GM19238 (cell line): Measurements from ENCODE around the gene TMEM80.
"Not testable (repeated sequence)": the region's sequence is repeated elsewhere in the genome, so short reads cannot be mapped to it uniquely, and the experiment has no call there.

Experiments
- DNase-seq: peaks from one replicate; pipeline ENCODE4 v3.0.0; 2011; ENCODE audit warnings: low spot score; ENCODE audit not compliant: insufficient read length

TMEM80 gene

DNA sequence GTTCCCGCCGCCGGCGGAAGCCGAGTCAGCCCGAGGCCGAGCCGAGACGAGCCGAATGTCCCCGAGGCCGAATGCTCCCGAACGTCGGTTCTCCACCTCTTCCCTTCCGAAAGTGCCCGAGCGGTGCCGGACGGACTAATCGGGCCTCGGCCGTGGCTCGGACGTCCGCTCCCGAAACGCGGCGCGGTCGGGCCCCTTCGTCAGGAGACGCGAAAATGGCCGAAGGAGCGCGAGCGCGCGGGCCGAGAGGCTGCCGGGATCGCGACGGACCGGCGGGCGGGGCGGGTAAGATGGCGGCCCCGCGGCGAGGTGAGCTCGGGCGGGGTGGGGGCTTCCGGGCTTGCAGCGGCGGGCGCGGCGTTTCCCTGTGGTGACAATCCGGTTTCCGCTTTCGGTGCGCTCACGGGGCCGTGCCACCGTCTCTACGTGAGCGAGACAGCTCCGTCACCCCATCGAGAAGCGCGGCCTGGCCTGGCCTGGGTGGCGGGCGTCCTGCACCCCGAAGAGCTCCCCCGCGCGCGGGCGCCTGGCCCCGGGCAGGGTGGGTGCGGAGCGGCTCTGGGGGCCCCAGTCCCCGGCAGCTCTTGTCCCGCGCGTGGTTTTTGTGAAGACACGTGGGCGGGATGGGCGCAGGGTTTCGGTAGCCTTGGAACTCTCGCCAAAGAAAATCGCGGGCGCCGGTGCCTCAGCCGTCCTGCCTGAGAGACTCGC, at the start of gene TMEM80:
TSS of gene TMEM80 (plus strand) at position 279 of the 711 bp plus-strand sequence. CDS start at position 291, 12 bp downstream.
- DNase-seq, result peak; percentile 74

DNA sequence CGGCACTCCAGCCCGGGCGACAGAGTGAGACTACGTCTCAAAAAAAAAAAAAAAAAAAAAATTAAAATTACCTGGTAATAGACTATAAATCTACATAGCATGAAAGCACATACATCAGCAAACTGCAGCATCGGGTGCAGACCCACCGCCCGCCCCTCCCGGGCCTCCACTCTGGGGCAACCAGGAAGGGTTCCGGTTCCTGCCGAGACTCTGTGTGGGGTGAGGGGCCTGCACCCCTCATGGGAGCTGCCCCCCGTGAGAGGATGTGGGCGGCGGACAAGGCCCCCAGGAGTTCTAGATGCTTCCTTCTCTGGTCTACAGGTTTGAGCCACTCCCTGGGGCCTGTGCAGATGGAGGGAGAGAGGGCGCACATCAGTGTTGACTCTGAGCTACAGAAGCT, 49.4 kb upstream of the TMEM80 start:
- no peak for DNase-seq

DNA sequence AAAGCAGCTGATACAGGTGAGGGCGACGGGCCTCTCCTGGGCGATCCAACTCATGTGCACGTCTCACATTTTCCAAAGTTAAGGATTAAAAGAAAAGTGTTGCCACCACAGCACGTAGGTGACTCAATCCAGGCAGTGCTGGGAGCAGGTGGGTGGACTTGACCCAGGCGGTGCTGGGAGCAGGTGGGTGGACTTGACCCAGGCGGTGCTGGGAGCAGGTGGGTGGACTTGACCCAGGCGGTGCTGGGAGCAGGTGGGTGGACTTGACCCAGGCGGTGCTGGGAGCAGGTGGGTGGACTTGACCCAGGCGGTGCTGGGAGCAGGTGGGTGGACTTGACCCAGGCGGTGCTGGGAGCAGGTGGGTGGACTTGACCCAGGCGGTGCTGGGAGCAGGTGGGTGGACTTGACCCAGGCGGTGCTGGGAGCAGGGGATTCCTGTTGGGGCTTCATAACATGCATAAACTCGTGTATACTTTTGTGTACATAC, 47.9 kb upstream of the TMEM80 start:
- not testable (repeated sequence) for DNase-seq

DNA sequence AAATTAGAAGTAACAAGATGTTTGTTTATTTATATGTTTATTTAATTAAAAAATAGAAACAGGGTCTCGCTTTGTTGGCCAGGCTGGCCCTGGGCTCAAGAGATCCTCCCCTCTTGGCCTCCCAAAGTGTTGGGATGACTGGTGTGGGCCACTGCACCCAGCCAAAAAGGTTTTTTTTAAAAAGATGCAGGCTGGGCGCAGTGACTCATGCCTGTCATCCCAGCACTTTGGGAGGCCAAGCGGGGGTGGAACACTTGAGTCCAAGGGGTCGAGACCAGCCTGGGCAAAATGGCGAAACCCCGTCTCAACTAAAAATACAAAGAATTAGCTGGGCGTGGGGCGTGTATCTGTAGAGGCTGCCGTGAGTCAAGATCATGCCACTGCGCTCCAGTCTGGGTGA, 45.1 kb upstream of the TMEM80 start:
- no peak for DNase-seq

DNA sequence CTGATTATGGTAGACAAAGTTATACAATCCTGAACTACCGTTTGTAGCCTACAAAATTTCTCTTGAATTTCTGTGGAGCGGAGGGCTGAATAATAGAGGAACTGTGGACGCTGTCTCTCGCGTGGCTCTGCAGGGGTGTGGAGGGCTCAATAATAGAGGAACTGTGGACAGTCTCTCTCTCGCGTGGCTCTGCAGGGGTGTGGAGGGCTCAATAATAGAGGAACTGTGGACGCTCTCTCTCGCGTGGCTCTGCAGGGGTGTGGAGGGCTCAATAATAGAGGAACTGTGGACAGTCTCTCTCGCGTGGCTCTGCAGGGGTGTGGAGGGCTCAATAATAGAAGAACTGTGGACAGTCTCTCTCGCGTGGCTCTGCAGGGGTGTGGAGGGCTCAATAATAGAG, 42.5 kb upstream of the TMEM80 start:
- not testable (repeated sequence) for DNase-seq

DNA sequence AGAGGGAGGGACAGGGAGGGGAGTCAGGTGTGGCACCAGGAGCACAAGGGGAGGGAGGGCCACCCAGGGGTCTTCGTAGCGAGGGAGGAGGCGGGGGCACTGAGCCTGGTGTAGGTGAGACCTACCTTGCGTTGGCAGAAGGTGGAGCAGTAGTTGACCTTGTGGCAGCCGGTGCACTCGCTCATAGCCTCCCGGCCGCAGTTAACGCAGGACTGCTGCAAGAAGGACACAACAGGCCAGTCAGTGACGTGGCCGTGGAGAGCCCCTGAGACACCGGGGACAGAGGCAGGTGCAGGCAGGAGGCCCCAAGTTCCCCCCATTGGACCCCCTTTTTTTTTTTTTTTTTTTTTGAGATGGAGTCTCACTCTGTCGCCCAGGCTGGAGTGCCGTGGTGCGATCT, 41.8 kb upstream of the TMEM80 start:
- DNase-seq, result no peak

DNA sequence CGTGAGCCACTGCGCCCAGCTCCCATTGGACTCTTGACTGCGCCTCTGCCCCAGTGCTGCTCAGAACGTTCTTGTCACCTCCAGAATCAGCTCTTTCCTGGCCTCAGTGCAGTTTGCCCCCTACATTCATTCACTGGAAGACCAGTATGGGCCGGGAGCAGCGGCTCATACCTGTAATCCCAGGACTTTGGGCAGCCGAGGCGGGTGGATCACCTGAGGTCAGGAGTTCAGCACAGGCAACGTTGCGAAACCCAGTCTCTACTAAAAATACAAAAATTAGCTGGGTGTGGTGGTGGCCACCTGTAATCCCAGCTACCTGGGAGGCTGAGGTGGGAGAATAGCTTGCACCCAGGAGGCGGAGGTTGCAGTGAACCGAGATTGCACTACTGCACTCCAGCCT, 41.2 kb upstream of the TMEM80 start:
- not testable (repeated sequence) for DNase-seq

DNA sequence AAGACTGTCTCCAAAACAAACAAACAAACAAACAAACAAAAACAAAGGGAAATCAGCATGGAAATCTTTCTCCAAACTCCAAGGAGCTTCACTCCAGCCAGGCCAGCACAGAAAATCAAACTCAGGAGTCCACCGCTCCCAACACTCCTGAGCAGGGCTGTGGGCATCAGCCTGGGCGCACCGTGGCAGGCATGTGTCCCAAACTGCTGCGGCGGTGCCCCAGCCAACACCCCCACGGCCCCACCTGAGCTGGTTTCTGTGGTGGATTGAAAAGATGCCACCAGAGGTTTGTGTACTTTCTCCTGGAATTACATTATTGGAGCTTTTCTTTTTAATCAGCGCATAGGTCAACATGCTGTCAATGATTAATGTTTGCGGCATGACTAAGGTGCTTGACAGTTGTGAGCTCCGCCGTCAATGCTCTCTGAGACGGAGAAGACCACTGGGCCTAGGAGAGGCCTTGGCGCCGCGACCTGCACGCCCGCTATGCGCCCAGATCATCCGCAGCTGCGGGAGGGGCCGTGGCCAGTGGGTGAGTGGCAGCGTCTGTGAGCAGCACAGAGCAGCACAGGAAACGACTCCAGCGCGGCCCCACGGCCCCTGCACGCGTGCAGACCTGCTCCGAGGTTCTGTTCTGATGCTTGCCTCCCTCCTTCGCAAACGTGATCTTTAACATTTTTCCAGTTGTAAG, 40.4 kb upstream of the TMEM80 start:
- DNase-seq, result no peak

DNA sequence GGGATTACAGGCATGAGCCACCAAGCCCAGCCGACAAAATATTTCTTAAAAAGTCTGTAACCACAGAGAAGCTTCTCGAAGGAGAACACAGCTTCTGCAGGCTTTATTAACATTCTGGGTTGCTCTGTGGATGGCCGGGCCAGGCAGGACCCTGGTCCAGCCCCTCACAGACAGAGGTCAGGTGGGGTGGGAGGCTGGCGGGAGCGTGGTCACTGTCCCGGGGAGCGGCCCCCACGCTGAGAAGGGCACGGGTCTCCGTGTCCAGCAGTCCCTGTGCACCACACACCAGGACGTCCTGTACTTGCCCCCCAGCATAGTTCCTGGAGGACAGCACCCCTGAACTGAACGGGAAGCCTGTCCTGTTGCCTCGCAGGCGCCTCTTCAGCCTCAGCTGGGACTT, 39.2 kb upstream of the TMEM80 start:
- DNase-seq, result no peak

DNA sequence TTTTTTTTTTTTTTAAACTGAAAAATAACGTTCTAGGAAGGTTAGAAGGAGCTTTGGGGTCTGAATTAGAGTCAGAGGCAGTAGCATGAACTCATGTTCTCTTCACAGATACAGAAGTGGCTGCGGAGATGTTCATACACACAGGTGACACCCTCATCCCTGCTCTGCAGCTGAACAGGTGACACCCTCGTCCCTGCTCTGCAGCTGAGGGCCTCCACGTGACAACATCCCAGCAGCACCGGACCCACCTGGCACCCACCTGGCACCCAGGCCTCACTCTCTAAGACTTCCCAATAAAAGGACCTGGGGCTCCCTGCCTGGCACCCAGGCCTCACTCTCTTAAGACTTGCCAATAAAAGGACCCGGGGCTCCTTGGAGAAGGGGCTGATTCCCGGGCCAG, 38.8 kb upstream of the TMEM80 start:
- no peak for DNase-seq

DNA sequence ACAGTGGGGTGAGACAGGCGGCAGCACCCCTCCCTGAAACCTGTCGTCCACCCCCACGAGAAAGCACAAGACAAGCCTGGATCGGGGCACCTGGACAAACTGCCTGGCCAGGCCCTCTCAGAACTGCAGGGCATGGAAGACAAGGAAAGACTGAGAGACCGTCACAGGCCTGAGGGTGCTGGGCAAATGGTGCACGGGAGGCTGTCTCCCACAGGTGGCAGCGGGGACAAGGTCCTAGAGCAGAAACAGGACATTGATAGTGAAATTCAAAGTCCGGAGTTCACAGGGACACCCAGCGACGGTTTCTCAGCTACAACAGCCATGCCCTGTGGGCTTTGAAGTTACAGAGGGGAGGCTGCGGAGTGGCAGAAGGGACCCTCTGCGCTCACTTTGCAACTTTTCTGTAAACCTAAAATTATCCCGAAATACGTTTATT, 37.9 kb upstream of the TMEM80 start:
- DNase-seq, result no peak

DNA sequence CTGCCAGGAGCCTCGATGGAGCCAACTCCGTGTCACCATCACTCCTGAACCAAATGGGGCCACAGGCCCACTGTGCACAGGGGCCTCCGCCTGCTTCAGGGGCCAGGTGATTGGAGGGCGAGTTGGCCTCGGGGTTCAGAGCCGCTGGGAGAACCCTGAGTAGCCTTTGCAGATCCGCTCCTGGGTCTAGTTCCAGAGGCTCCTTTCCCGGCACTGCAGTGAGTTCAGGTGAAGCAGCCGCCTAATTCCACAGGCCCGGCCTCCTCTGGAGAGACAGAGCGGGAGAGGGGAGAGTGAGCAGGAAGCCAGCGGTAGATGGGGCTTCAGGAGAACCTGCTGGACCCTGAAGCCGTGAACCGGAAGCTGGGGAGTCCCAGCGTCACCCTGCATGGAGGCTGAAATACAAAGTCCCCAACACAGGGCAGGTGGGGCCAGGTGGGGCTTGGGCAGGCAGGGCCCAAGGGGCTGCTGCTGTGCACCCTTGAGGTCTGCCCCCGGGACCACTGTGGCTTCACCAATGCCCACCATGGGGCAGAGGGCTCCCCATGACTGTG, 36.0 kb upstream of the TMEM80 start:
- no peak for DNase-seq

DNA sequence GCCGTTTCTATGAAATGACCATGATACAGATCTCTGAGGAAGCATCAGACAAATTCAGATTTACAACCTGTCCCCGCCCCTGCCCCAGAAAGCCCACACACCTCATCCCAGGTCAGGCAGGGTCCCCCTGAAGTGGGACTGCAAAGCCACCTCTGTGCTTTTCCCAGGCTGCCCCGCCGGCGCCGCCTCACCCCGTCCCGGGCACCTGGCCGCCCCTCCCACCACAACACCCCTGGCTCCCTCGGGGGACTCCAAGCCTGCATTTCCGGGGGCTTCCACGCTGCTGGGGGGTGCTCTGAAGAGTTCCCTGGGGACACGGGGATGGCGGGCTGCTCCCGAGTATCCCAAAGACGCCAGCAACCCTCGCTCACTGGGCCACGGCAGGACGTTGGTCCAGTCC, 35.3 kb upstream of the TMEM80 start:
- DNase-seq, result no peak

DNA sequence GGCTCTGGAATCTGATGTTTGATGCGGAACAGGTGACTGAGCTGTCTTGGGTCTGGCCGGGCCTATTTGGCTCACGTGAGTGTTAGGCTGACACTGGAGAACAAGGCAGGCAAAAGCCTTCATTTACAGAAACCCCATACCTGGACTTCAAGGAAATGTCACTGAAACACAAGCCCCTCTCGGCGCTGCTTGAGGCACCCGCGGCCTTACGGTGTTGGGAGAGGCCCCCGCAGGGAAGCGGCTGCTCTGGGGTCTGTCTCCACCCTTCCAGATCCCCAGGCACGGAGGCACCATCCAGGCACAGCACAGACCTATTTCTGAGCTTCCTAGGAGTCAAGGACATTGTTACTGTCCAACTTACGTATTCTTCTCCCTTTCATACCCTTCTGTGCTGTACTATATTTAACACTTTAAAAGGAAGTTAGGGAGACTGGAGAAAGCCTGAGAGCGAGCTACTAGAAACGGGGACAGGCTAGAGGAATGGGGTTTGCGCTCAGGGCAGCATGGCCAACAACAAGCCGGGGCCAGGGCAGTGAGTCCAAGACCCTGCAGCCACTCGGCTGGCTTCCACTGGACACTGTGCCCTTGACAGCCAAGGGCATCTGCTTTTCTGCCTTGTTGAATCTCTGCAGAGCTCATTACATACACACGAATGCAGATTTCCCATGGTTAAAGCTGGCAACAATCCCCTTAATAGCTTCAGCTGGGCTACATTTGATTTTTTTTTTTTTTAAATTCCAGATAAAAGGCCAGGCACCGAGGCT, 34.8 kb upstream of the TMEM80 start:
- no peak for DNase-seq

DNA sequence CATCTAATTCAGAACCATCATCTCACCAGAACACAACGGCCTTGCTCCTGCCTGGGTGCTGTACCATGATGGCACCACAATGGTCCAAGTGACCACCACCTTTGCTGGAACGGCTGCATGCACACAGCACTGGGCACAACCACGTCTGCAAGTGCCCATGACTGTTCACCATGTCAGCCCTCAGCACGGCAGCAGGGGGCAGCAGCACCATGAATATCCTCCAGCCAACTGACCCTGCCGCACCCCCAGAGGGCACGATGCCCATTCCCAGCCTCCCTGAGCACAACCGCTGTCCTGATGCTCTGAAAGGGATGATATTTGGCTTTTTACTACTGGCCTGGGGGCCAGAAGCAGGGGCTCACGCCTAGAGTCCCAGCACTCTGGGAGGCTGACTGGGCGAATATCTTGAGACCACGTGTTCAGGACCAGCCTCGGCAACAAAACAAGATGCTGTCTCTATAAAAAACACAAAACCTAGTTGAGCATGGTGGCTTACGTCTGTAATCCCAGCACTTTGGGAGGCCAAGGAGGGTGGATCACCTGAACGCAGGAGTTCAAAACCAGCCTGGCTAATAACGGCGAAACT, 32.8 kb upstream of the TMEM80 start:
- DNase-seq, result peak; percentile 72

DNA sequence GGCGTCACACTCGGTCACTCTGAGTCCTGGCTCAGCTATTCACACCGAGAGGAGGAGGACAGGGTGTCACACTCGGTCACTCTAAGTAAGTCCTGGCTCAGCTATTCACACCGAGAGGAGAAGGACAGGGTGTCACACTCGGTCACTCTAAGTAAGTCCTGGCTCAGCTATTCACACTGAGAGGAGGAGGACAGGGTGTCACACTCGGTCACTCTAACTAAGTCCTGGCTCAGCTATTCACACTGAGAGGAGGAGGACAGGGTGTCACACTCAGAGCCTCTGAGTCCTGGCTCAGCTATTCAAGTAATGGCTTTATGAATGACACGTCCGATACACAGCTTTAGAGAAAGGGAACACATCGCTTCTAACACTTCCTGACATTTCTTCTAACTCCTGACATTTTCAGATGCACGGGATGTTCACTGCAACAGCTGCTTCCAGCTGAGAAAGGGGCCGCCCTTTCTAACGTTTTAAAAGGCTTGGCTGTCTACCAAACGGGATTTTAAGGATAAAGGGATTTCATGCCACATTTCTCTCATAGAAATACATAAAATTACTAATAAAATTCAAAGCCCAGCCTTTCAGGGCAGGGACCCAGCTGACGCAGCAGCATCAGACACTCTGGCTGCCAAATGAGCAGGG, 30.4 kb upstream of the TMEM80 start:
- DNase-seq, result no peak

DNA sequence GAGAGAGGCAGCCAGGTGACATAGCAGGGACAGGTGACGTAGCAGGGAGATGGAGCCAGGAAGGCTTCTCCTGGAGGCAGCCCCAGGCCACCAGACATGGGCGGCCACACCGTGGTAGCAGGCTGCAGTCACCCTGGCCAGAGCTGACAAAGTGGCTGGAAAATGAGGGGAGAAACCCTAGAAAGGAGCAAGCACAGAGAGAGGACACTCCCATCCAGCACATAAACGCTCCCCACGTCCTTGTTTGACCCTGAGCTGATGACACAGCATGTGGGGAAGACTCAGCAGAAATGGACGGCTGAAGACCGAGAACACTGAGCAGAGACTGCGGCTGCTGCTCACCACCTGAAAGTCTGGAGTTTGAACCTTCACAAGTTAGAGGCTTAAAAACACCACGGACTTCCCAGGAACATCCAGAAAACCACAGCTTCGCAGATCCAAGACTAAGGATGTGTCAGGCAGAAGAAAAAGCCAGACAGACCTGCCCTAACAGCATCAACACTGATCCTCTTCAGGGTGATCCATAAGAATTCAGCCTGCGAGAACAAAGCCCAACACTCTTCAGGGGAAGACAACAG, 29.8 kb upstream of the TMEM80 start:
- no peak for DNase-seq

DNA sequence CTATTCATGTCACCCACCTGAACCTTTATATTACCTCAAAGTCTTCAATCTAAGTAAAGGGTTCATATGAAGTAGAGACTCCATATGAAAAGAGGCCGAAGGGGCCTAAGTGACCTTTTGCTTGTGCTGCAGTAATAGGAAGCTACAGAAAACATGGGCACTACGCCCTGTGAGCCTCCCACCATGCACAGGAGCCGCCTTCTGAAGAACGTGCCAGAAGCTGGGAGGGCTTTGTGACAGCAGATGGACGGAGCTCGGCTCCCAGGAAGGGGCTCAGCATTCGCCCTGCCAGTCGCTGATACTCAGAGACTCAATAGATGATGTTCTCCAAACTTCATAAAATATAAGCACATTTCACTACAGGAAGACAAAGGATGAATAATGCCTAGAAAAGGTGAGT, 21.8 kb upstream of the TMEM80 start:
- DNase-seq, result no peak

DNA sequence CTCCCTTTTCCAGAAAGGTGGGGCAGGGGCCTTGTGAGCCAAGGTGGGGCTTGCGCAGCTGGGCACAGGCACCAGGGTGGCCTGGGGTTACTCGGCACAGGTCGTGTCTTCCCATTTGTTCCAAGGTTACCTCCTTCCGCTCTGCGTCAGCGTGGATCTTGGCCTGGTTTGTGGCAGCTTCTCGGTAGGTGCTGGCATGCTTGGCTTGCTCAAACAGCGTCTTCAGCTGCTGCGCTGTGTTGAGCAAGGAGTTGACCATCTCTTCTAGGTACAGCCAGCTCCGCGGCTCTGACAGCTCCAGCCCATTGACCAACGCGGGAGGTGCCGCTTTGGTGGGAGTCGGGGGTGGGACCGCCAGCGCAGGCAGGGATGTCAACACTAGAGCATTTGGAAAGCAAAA, 21.2 kb upstream of the TMEM80 start:
- no peak for DNase-seq

DNA sequence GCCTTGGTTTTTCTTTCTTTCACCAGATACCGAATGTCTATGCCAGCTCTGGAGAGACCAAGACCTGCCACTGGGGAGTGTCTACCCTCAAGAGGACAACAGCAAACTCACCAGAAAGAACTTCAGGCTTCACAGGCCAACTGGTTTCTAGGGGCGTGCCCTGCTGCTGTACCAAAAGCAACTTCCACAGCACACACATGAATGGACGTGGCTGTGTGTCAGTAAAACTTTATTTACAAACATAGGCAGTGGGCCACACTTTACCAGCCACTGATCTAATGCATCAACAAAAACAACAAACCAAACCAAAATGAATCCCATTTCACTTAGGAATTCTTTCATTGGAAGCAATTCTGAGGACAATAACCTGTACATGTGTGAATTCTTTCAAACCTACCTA, 17.3 kb upstream of the TMEM80 start:
- DNase-seq, result no peak
